Kidney epithelial cell (primary cell): ENCODE measurements around the gene CNPY2. TPM values are rescaled to one million over a fixed set of nuclear protein-coding genes. Genes with fewer than 3 reads are reported as not detected.

Source experiments
- DNase-seq: peaks from one replicate; pipeline ENCODE4 v3.0.0-alpha.2; 2010; ENCODE audit warnings: low read depth
- H3K27me3 ChIP-seq: 2 replicates; pipeline ENCODE4 v1.6.0; 2011; ENCODE audit warnings: low read length; ENCODE audit not compliant: control insufficient read depth, insufficient read depth
- H3K36me3 ChIP-seq: 2 replicates; pipeline ENCODE4 v1.5.1; 2011; ENCODE audit warnings: low read length; ENCODE audit not compliant: control insufficient read depth, insufficient read depth
- H3K4me3 ChIP-seq: 2 replicates; pipeline ENCODE4 v1.5.1; 2011; ENCODE audit warnings: low read depth, mild to moderate bottlenecking, control low read depth, low read length
- CTCF ChIP-seq: IDR thresholded peaks from 2 replicates; pipeline ENCODE4 v1.5.1; 2011; ENCODE audit warnings: mild to moderate bottlenecking, moderate library complexity, low read length, control low read depth, inconsistent platforms; ENCODE audit not compliant: insufficient read depth, poor library complexity, severe bottlenecking
- total RNA-seq: library from RNA; depleted of rRNA; stranded (reverse); fragments of >200 nt; gene quantifications from 2 replicates; pipeline ENCODE4 v1.2.3, GENCODE V29; 2015

Gene CNPY2
- total RNA-seq, 1 donor from 2014 or later = 150 TPM

- no peak for TF ChIP-seq CTCF
- no peaks in the 10 kb centered on the region for H3K36me3 ChIP-seq
- no peak for DNase-seq
- no peaks in the 10 kb centered on the region for H3K27me3 ChIP-seq
- H3K4me3 ChIP-seq = no peak overlapping the region
These were observed 55.4 kb downstream of the CNPY2 start for GRCh38 chr12:56260380-56260779.

Other genes with a start within 250 kb of the CNPY2 start
- gene ERBB3, start 235.8 kb downstream of the CNPY2 start, total RNA-seq = 12.3 and 17.3 TPM in 2 replicates
- gene PA2G4, start 211.4 kb downstream of the CNPY2 start, total RNA-seq = 149 and 179 TPM in 2 replicates
- 2,735 and 3,237 TPM in 2 replicates for gene RPL41, start 199.4 kb downstream of the CNPY2 start, total RNA-seq
- 3.0 and 4.7 TPM in 2 replicates for gene ZC3H10, start 197.7 kb downstream of the CNPY2 start, total RNA-seq
- gene ESYT1, start 187.7 kb downstream of the CNPY2 start, total RNA-seq = 213 and 309 TPM in 2 replicates
- gene MYL6B, start 163.4 kb downstream of the CNPY2 start, total RNA-seq = 95.2 and 107 TPM in 2 replicates
- gene MYL6, start 157.6 kb downstream of the CNPY2 start, total RNA-seq = 1,283 and 1,365 TPM in 2 replicates
- gene SMARCC2, start 126.5 kb downstream of the CNPY2 start, total RNA-seq = 33.7 and 40.5 TPM in 2 replicates
- 77.4 and 94.0 TPM in 2 replicates for gene RNF41, start 94.1 kb downstream of the CNPY2 start, total RNA-seq
- 38.9 and 47.6 TPM in 2 replicates for gene NABP2, start 91.6 kb downstream of the CNPY2 start, total RNA-seq
- gene SLC39A5, start 85.9 kb downstream of the CNPY2 start, total RNA-seq = 0.08 TPM in 1 of 2 replicates, not detected in the other
- gene ANKRD52, start 57.6 kb downstream of the CNPY2 start, total RNA-seq = 38.8 and 45.2 TPM in 2 replicates
- 13.7 and 14.6 TPM in 2 replicates for gene COQ10A, start 49.0 kb downstream of the CNPY2 start, total RNA-seq
- 126 and 143 TPM in 2 replicates for gene CS, start 15.7 kb downstream of the CNPY2 start, total RNA-seq
- gene PAN2, start 18.0 kb upstream of the CNPY2 start, total RNA-seq = 21.6 and 33.4 TPM in 2 replicates
- 30.9 and 33.6 TPM in 2 replicates for gene IL23A, start 22.9 kb upstream of the CNPY2 start, total RNA-seq
- 125 and 133 TPM in 2 replicates for gene STAT2, start 44.1 kb upstream of the CNPY2 start, total RNA-seq
- not detected in 2 replicates for gene APOF, start 46.9 kb upstream of the CNPY2 start, total RNA-seq
- 10.3 and 15.5 TPM in 2 replicates for gene TIMELESS, start 133.4 kb upstream of the CNPY2 start, total RNA-seq
- gene MIP, start 138.7 kb upstream of the CNPY2 start, total RNA-seq = not detected in 2 replicates
- 1.0 and 1.1 TPM in 2 replicates for gene SPRYD4, start 152.6 kb upstream of the CNPY2 start, total RNA-seq
- 2.3 and 3.3 TPM in 2 replicates for gene GLS2, start 172.2 kb upstream of the CNPY2 start, total RNA-seq
- 37.2 and 42.4 TPM in 2 replicates for gene RBMS2, start 205.8 kb upstream of the CNPY2 start, total RNA-seq